PC-9 (cell line): ENCODE measurements around the gene SPINK5.

ENCODE experiments used
- EZH2 ChIP-seq: fragments of 200-600 bp; sonication (generic); IDR thresholded peaks from 2 replicates; pipeline ENCODE4 v1.8.0; 2017; ENCODE audit warnings: antibody characterized with exemption, low read depth
- TF ChIP-seq, protein P1 (sequence below): fragments of 200-600 bp; sonication (generic); conservative IDR thresholded peaks from 2 replicates; pipeline ENCODE4 v1.6.1; 2017; ENCODE audit warnings: mixed run types, antibody characterized with exemption, mild to moderate bottlenecking, moderate library complexity

DNA sequence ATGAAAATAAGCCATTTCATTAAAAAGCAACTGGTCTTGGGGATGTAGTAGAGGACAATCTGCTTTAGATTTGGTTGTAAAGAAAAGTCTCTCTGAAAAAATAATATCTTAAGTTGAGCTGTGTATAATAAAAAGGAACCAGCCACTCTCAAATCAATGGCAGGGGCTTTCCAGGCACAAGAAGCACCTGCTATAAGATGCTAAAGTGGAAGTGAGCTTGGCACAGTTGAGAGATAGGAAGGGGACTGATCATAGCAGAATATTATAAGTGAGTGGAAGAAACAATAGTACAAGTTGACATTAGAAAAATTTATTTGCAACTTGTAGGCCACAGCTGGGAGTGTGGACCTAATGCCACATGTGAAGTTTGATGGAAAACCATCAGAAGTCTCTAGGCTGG is 28.1 kb upstream of the SPINK5 start:
- TF ChIP-seq, protein P1, sequence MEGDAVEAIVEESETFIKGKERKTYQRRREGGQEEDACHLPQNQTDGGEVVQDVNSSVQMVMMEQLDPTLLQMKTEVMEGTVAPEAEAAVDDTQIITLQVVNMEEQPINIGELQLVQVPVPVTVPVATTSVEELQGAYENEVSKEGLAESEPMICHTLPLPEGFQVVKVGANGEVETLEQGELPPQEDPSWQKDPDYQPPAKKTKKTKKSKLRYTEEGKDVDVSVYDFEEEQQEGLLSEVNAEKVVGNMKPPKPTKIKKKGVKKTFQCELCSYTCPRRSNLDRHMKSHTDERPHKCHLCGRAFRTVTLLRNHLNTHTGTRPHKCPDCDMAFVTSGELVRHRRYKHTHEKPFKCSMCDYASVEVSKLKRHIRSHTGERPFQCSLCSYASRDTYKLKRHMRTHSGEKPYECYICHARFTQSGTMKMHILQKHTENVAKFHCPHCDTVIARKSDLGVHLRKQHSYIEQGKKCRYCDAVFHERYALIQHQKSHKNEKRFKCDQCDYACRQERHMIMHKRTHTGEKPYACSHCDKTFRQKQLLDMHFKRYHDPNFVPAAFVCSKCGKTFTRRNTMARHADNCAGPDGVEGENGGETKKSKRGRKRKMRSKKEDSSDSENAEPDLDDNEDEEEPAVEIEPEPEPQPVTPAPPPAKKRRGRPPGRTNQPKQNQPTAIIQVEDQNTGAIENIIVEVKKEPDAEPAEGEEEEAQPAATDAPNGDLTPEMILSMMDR = no peak
- TF ChIP-seq EZH2 = no peak
